NB4 (cell line): ENCODE measurements around the gene SCGB2B2.

Experiments
- DNase-seq: peaks from one replicate; pipeline ENCODE4 v3.0.0; 2010; ENCODE audit warnings: low read depth
- H3K4me3 ChIP-seq: one replicate; pipeline ENCODE4 v1.5.1; 2011; ENCODE audit warnings: mild to moderate bottlenecking, low read depth, low read length, moderate library complexity
- CTCF ChIP-seq: IDR thresholded peaks from one replicate; pipeline ENCODE4 v1.5.1; 2012; ENCODE audit warnings: low read depth, low read length
- MAX ChIP-seq: IDR thresholded peaks from 2 replicates; pipeline ENCODE4 v1.6.1; 2011; ENCODE audit warnings: low read depth, low read length
- MYC ChIP-seq: IDR thresholded peaks from 2 replicates; pipeline ENCODE4 v1.6.1; 2011; ENCODE audit warnings: low read depth, low read length
- POLR2A ChIP-seq: IDR thresholded peaks from 2 replicates; pipeline ENCODE4 v1.6.1; 2011; ENCODE audit warnings: mild to moderate bottlenecking; ENCODE audit not compliant: insufficient read length; ENCODE audit errors: extremely low read depth

SCGB2B2 gene

GRCh38 chr19:34645551-34645950 is 31.4 kb downstream of the SCGB2B2 start:
- H3K4me3 ChIP-seq: no peak overlapping the region
- TF ChIP-seq CTCF (no peak), MAX (no peak), MYC (no peak), POLR2A (no peak)
- no peak for DNase-seq

- H3K4me3 ChIP-seq: no peak overlapping the region
- TF ChIP-seq POLR2A (no peak), CTCF (no peak), MYC (no peak), MAX (no peak)
These were observed 31.9 kb downstream of the SCGB2B2 start for GRCh38 chr19:34644991-34645461.

GRCh38 chr19:34642241-34642640 is 34.7 kb downstream of the SCGB2B2 start:
- no peak overlapping the region for H3K4me3 ChIP-seq
- DNase-seq: no peak
- TF ChIP-seq CTCF: no peak
- no peak for TF ChIP-seq MYC
- no peak for TF ChIP-seq MAX
- TF ChIP-seq POLR2A: no peak

More at GRCh38 chr19:34644991-34645461, 31.9 kb downstream of the SCGB2B2 start:
- no peak for DNase-seq

GRCh38 chr19:34639491-34640085 is 37.4 kb downstream of the SCGB2B2 start:
- no peak overlapping the region for H3K4me3 ChIP-seq
- peak; percentile 37 for TF ChIP-seq CTCF
- TF ChIP-seq POLR2A: no peak
- DNase-seq: peak; percentile 77

- H3K4me3 ChIP-seq: no peak overlapping the region
- no peak for DNase-seq
- TF ChIP-seq MAX (no peak), POLR2A (no peak), MYC (no peak), CTCF (no peak)
These were observed 43.2 kb downstream of the SCGB2B2 start for GRCh38 chr19:34633802-34634201.
